Measurements from ENCODE around the gene LIX1.
A peak's percentile ranks its signal among the peaks of the same experiment; 100 is the strongest.
"Not testable (repeated sequence)": the region's sequence is repeated elsewhere in the genome, so short reads cannot be mapped to it uniquely, and the experiment has no call there.

The LIX1 gene

GRCh38 chr5:97142521-97143254 is at the start of gene LIX1:
TSS of gene LIX1 (minus strand) at chr5:97142611. CDS start at chr5:97142576, 35 bp downstream.
- no peak within 1 kb of the TSS for H3K27ac ChIP-seq
- DNase-seq (ENCODE audit: low read depth, low spot score): no peak

- no peak overlapping the region for H3K27ac ChIP-seq
- DNase-seq (ENCODE audit: low read depth, low spot score): no peak
Observed at GRCh38 chr5:97191893-97192292, 49.5 kb upstream of the LIX1 start.

DNA sequence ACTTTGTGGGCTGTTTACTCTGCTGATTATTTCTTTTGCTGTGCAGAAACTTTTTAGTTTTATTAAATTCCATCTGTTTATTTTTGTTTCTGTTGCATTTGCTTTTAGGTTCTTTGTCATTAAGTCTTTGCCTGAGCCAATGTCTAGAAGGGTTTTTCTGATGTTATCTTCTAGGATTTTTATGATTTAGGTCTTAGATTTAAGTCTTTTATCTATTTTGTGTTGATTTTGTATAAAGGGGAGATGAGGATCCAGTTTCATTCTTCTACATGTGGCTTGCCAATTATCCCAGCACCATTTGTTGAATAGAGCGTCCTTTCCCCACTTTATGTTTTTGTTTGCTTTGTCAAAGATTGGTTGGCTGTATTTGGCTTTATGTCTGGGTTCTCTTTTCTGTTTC is 47.1 kb upstream of the LIX1 start:
- not testable (repeated sequence) for H3K27ac ChIP-seq; DNase-seq (ENCODE audit: low read depth, low spot score)

DNA sequence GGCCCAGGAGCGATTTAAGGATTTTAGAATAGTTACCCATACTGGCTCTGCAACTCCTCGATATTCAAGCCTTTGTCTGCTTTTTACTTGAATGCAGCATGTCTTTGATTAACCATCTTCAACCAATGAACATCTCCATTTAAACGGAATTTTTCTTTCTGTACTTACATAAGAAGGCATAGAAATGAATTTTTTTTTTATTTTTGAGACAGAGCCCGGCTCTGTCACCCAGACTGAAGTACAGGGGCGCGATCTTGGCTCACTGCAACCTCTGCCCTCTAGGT is 41.5 kb upstream of the LIX1 start:
- H3K27ac ChIP-seq: peak overlapping the region; percentile 91
- no peak for DNase-seq (ENCODE audit: low read depth, low spot score)

DNA sequence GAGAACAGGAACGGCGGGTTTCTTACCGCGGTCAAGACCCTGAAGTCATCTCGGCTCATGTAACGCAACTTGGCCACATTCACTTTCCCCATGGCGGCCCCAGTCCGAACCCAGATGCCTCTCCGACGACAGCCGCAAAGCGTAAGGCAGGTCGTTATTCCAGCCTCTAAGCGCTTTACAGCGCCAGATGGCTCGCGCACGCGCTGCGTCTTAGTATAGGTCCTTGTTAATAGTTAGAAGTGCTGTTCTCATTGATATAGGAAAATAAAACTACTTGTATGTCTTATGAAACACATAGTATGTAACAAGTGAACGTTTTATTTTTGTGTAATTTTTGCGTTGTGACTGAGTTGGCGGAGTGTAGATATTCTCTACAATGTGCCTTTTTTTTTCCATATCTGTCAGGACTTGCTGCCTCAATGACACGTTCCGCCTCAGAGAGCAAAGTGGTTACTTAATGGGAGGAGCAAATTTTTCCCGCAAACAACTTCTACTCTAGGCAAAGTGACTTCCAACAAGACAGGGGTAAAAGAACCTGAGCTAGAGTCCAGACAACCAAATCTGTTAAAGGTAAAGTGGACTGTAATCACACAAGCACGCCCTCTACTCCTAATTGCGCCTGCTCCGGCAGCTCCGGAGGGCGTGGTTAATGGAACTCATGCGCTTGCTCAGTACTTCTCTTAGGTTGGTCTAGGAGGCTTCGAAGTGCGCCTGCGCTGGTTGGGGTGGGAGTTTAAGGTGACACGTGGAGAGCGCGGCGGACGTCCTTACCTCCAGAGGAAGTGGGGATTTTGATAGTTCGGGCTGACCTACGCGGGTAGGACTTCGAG is 40.9 kb upstream of the LIX1 start, which contains the start of gene RIOK2:
RIOK2 (minus strand) TSS at position 148 of the 830 bp plus-strand sequence; CDS start at position 92, 56 bp downstream.
- peak within 1 kb of the TSS; percentile 91 for H3K27ac ChIP-seq
- peak; percentile 69 for DNase-seq (ENCODE audit: low read depth, low spot score)

DNA sequence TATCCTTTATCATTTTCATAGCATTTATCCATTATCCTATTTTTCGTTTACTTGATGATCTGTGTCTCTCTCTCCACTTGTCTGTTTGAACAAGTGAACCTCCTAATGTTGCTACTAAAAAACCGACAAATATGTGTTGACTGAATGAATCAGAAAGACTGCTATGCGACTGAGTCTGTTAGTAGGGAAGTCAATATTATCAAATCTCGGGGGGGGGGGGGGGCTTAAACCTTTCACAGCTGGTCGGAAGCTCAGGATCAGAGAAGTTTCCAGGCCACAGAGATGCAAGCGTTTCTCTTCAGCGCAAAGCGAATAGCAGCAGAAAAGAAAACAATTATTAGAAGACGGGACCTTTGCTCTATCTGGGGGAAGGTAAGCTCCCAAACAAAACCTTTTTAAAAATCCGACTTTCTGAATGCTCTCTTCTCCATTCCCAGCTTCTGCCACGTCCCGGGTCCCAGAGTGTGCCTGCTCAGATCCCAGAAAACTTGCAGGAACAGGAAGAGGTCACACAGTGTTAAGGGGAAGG is 40.2 kb upstream of the LIX1 start:
- H3K27ac ChIP-seq: peak overlapping the region; percentile 91
- no peak for DNase-seq (ENCODE audit: low read depth, low spot score)

- DNase-seq (ENCODE audit: low read depth, low spot score): no peak
- peak overlapping the region; percentile 91 for H3K27ac ChIP-seq
Observed at GRCh38 chr5:97181856-97182545, 39.6 kb upstream of the LIX1 start.

- DNase-seq (ENCODE audit: low read depth, low spot score); H3K27ac ChIP-seq: not testable (repeated sequence)
Observed at GRCh38 chr5:97179457-97179856, 37.0 kb upstream of the LIX1 start.

GRCh38 chr5:97172227-97172626 is 29.8 kb upstream of the LIX1 start:
- DNase-seq (ENCODE audit: low read depth, low spot score): no peak
- H3K27ac ChIP-seq: no peak overlapping the region

DNA sequence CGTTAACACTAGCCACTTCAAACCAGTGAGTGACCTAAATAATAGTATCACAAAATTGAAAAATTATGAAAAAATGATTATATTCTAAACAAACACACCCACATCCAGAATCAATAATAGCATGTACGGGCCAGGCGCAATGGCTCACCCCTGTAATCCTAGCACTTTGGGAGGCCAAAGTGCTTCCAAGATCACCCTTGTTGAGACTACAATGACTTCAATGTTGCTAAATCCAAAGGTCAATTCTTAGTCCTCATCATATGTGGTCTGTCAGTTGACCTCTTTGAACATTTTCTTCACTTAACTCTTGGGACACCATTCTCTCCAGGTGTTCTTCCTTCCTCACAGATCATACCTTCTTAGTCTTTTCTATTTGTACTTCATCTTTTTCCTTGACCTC is 29.3 kb upstream of the LIX1 start:
- no peak overlapping the region for H3K27ac ChIP-seq
- no peak for DNase-seq (ENCODE audit: low read depth, low spot score)

DNA sequence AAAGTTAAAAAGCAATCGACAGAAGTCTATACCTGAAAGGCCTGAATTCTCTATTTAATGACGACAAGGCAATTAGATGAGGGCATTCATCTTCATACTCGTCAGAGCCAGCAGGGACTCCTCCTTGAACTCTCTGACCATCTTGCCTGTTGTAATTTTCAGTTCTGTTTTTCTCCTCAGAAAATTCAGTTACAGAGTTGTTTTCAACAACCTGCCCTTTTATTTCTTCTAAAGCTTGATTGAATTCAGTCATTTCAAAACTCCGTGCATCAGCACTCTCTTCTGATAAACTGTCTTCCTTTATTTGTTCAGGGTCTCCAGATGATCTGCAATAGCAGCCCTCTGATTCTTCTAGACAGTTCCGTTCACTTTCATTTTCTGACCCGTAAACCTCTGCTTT is 25.0 kb upstream of the LIX1 start:
- no peak for DNase-seq (ENCODE audit: low read depth, low spot score)
- H3K27ac ChIP-seq: no peak overlapping the region

DNA sequence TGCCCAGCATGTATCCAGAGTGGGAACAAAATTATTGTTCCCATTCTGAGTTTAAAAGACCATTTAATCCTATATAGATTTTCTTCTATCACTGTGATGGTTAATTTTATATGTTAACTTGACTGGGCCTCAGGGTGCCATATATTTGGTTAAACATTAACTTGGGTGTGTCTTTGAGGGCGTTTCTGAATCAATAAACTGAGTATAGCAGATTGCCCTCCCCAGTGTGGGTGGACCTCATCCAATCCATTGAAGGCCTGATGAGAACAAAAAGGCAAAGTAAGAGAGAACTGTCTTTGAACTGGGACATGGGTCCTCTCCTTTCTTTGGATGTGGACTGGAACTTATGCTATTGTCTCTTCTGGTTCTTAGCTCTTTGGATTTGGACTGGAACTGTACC is 23.3 kb upstream of the LIX1 start:
- DNase-seq (ENCODE audit: low read depth, low spot score): no peak
- H3K27ac ChIP-seq: peak overlapping the region; percentile 31

GRCh38 chr5:97164846-97165245 is 22.4 kb upstream of the LIX1 start:
- DNase-seq (ENCODE audit: low read depth, low spot score): peak; percentile 39

DNA sequence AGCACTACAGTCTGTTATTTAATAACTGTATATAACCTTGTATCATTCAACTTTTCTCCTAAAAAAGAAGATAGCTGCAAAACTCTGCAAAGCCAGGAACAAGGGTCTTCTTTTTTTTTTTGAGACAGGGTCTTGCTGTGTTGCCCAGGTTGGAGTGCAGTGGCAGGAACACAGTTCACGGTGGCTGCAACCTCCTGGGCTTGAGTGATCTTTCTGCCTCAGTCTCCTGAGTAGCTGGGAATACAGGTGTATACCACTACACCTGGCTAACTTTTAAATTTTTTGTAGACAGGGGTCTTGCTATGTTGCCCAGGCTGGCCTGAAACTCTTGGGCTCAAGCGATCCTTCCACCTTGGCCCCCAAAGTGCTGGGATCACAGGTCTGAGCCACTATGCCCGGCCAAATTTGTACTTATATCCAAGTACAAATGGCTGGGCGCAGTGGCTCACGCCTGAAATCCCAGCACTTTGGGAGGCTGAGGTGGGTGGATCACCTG is 21.4 kb upstream of the LIX1 start:
- no peak overlapping the region for H3K27ac ChIP-seq

More at GRCh38 chr5:97164846-97165245, 22.4 kb upstream of the LIX1 start:
- peak overlapping the region; percentile 31 for H3K27ac ChIP-seq

DNA sequence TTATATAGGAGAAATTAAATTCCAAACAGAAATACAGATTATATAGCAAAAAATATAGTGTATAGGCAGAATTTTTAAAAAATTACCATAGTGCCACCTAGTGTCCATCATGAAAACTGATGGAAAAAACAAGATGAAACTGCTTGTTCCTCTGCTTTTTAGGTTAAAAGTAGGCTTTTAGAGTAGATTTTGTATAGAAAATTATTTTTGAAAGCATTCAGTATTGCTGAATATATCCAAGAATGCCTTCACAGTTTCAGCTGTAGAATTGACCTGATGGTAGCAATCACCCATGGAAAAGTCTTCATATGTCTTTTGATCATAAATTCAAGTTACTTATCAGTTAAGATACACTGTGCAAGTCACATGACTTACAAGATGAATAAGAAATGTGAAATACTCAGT is 21.0 kb upstream of the LIX1 start:
- H3K27ac ChIP-seq: no peak overlapping the region
- no peak for DNase-seq (ENCODE audit: low read depth, low spot score)

More for the DNA sequence above, 21.4 kb upstream of the LIX1 start:
- DNase-seq (ENCODE audit: low read depth, low spot score): no peak

DNA sequence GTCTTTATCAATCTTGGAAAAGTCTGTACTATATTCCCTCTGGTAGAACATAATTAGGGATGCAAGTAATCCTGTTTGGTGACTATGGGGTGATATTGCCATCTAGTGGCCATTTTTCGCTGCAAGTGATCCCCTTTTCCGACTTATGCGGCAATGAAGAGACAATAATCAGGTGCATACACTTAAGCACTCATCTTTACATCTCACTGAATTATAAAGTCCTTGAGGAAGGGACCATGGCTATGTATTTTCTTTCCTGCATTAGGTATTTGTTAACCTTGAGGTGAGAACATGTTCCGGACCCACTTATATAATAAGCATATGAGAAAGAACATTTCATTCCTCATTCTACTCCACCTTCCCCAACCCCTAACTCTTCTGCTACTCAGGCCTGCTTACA is 19.6 kb upstream of the LIX1 start:
- no peak overlapping the region for H3K27ac ChIP-seq
- peak; percentile 44 for DNase-seq (ENCODE audit: low read depth, low spot score)

DNA sequence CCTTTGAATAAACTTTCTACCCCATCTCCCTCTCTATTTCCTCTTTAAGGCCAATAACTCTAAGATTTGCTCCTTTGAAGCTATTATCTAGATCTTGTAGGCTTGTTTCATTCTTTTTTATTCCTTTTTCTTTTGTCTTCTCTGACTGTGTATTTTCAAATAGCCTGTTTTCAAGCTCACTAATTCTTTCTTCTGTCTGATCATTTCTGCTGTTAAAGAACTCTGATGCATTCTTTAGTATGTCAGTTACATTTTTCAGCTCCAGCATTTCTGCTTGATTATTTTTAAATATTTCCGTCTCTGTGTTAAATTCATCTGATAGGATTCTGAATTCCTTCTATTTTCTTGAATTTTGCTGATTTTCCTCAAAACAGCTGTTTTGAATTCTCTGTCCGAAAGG is 15.3 kb upstream of the LIX1 start:
- no peak overlapping the region for H3K27ac ChIP-seq
- DNase-seq (ENCODE audit: low read depth, low spot score): no peak

- H3K27ac ChIP-seq: no peak overlapping the region
- no peak for DNase-seq (ENCODE audit: low read depth, low spot score)
Observed at GRCh38 chr5:97151370-97151769, 9.0 kb upstream of the LIX1 start.

GRCh38 chr5:97150401-97150800 is 8.0 kb upstream of the LIX1 start:
- DNase-seq (ENCODE audit: low read depth, low spot score): no peak
- no peak overlapping the region for H3K27ac ChIP-seq

DNA sequence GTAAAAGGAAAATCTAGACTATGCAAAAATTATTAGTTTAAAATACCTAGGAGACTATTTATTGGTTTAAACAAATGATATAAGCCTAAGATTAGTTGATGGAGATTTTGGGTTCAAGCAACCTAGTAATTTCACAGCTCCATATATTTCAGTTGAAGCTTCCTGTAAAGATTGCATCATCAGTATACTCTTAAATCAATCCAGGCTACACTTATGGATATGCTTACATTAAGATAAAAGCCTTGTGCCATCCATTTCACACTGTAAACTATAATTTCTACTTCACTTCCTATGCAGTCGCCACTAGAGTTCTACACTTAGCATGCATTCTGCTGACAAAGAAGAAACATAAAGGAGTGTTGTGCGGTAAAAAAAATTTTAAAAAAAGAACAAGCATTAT is 7.3 kb upstream of the LIX1 start:
- DNase-seq (ENCODE audit: low read depth, low spot score): no peak
- no peak overlapping the region for H3K27ac ChIP-seq

DNA sequence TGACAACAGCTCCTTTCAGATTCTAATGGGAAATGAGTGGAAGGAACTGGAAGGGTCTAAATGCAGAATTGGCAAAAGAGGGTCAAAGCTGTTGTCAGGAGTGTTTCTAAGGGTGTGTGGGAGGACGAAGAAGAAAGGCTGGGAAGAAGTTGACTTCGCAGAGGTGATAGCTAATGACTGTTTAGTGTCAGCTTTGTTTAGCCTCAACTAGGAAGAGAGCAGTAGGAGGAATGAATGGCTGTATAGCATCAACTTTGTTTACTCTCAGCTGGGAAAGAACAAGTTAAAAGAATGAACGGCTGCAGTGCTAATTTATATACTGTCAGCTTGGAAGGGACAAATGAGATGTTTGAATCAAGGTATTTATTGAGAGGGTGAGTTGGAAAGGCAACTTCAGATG is 5.9 kb upstream of the LIX1 start:
- H3K27ac ChIP-seq: no peak overlapping the region
- no peak for DNase-seq (ENCODE audit: low read depth, low spot score)

Measured in epithelial cell of prostate (primary cell).